H1 (cell line): ENCODE measurements around the gene TGM2. TPM values are rescaled to one million over a fixed set of nuclear protein-coding genes. Genes with fewer than 3 reads are reported as not detected.

Experiments
- CTCF ChIA-PET: fragments of 300-600 bp; sonication (Branson Sonifier 250); formaldehyde crosslinking; loops from one replicate; lab custom pipeline; 2021; ENCODE audit not compliant: partially characterized antibody; lab: Charles Lee
- POLR2A ChIA-PET: fragments of 300-600 bp; sonication (Branson Sonifier 250); formaldehyde crosslinking; loops from one replicate; lab custom pipeline; 2021; ENCODE audit warnings: inconsistent platforms; ENCODE audit not compliant: partially characterized antibody; lab: Charles Lee
- DNase-seq, 2 experiments: peaks; one replicate each; pipeline versions ENCODE4 v3.0.0 to v3.0.0-alpha.2; 2010 to 2022; ENCODE audit warnings: low spot score in 2 of 2, low read depth in 1 of 2, mixed read lengths in 1 of 2
- FAIRE-seq: peaks from 2 replicates; lab custom pipeline; 2011; peaks lifted over from hg19 to GRCh38; lab: Jason Lieb, UNC
- H2AFZ ChIP-seq: 2 replicates; pipeline ENCODE4 v1.8.1; 2012; ENCODE audit warnings: low read length, inconsistent platforms
- H2AK5ac ChIP-seq: 2 replicates; pipeline ENCODE4 v1.6.1; 2013; ENCODE audit warnings: low read depth, low read length
- H2BK120ac ChIP-seq: replicated peaks from 2 replicates; pipeline ENCODE3; 2013; ENCODE audit warnings: low read depth, low read length, inconsistent platforms
- H2BK12ac ChIP-seq: 2 replicates; pipeline ENCODE4 v1.6.1; 2013; ENCODE audit warnings: low read depth, low read length
- H2BK15ac ChIP-seq: 2 replicates; pipeline ENCODE4 v1.6.1; 2013; ENCODE audit warnings: low read length
- H2BK20ac ChIP-seq: 2 replicates; pipeline ENCODE4 v1.6.1; 2013; ENCODE audit warnings: low read length
- H2BK5ac ChIP-seq: 2 replicates; pipeline ENCODE4 v1.6.1; 2013; ENCODE audit warnings: low read depth, low read length
- H3K14ac ChIP-seq: 2 replicates; pipeline ENCODE4 v1.6.1; 2013; ENCODE audit warnings: inconsistent platforms; ENCODE audit not compliant: insufficient read length
- H3K18ac ChIP-seq: 2 replicates; pipeline ENCODE4 v1.6.1; 2013; ENCODE audit warnings: low read length; ENCODE audit errors: extremely low read depth
- H3K23ac ChIP-seq: 2 replicates; pipeline ENCODE4 v1.6.1; 2013; ENCODE audit warnings: inconsistent platforms; ENCODE audit not compliant: insufficient read length
- H3K23me2 ChIP-seq: 2 replicates; pipeline ENCODE4 v1.6.1; 2013; ENCODE audit warnings: low read depth, low read length
- H3K27ac ChIP-seq: 2 replicates; pipeline ENCODE4 v1.6.1; 2011; ENCODE audit warnings: low read depth, low read length, inconsistent platforms
- H3K27me3 ChIP-seq, 4 experiments: replicated peaks in 1 of 4; 1 replicate in 1 of 4; 2 replicates in 3 of 4; pipeline versions ENCODE4 v1.6.1 to v1.8.1; 2011 to 2013; ENCODE audit warnings: low read length in 3 of 4, mild to moderate bottlenecking in 3 of 4, inconsistent platforms in 2 of 4, mixed read lengths in 2 of 4, moderate library complexity in 1 of 4; ENCODE audit not compliant: control insufficient read depth in 3 of 4, insufficient read depth in 3 of 4; ENCODE audit errors: extremely low read depth in 1 of 4
- H3K36me3 ChIP-seq, 4 experiments: 2 replicates each; pipeline versions ENCODE4 v1.6.1 to v1.8.1; 2011 to 2013; ENCODE audit warnings: mild to moderate bottlenecking in 4 of 4, low read length in 3 of 4, moderate library complexity in 2 of 4, control low read depth in 1 of 4, inconsistent platforms in 1 of 4; ENCODE audit not compliant: insufficient read depth in 4 of 4, control insufficient read depth in 2 of 4
- H3K4ac ChIP-seq: replicated peaks from 2 replicates; pipeline ENCODE3; 2013; ENCODE audit warnings: low read length, low read depth, mixed read lengths, inconsistent platforms; ENCODE audit not compliant: insufficient read length
- H3K4me1 ChIP-seq, 4 experiments: replicated peaks in 1 of 4; 1 replicate in 1 of 4; 2 replicates in 3 of 4; pipeline versions ENCODE4 v1.6.1 to v1.8.1; 2011 to 2013; ENCODE audit warnings: low read length in 3 of 4, inconsistent platforms in 2 of 4, mixed read lengths in 1 of 4; ENCODE audit not compliant: insufficient read depth in 4 of 4, control insufficient read depth in 3 of 4
- H3K4me2 ChIP-seq, 2 experiments: 2 replicates each; pipeline versions ENCODE4 v1.6.1 to v1.8.1; 2011 to 2013; ENCODE audit warnings: low read depth in 2 of 2, low read length in 2 of 2, control low read depth in 1 of 2, inconsistent platforms in 1 of 2, mild to moderate bottlenecking in 1 of 2; ENCODE audit not compliant: insufficient read depth in 1 of 2
- H3K4me3 ChIP-seq, 4 experiments: fragments of 200-600, 300-600 bp in 1 of 4; sonication (generic), shearing (Covaris generic), sonication (Bioruptor Twin) in 1 of 4; 2 replicates each; pipeline versions ENCODE4 v1.5.1 to v1.8.1; 2011 to 2016; ENCODE audit warnings: low read length in 4 of 4, low read depth in 3 of 4, control low read depth in 2 of 4, inconsistent platforms in 2 of 4, mild to moderate bottlenecking in 2 of 4, mixed read lengths in 1 of 4, moderate library complexity in 1 of 4; ENCODE audit not compliant: insufficient read depth in 2 of 4; ENCODE audit errors: extremely low read depth in 1 of 4
- H3K56ac ChIP-seq: replicated peaks from 2 replicates; pipeline ENCODE3; 2013; ENCODE audit warnings: low read depth, mild to moderate bottlenecking, mixed read lengths, low read length, inconsistent platforms; ENCODE audit not compliant: insufficient read length
- H3K79me1 ChIP-seq: 2 replicates; pipeline ENCODE4 v1.6.1; 2013; ENCODE audit warnings: low read depth, low read length, control low read depth
- H3K79me2 ChIP-seq, 2 experiments: 2 replicates each; pipeline versions ENCODE4 v1.6.1 to v1.8.1; 2012 to 2013; ENCODE audit warnings: low read length in 2 of 2, mild to moderate bottlenecking in 2 of 2, inconsistent platforms in 1 of 2; ENCODE audit not compliant: insufficient read depth in 2 of 2, control insufficient read depth in 1 of 2
- H3K9ac ChIP-seq, 4 experiments: replicated peaks in 1 of 4; 1 replicate in 1 of 4; 2 replicates in 3 of 4; pipeline versions ENCODE4 v1.6.1 to v1.8.1; 2011 to 2013; ENCODE audit warnings: low read depth in 3 of 4, low read length in 3 of 4, control low read depth in 2 of 4, mild to moderate bottlenecking in 2 of 4, moderate library complexity in 2 of 4, inconsistent platforms in 1 of 4; ENCODE audit errors: extremely low read depth in 1 of 4
- H3K9me3 ChIP-seq, 2 experiments: 2 replicates each; pipeline versions ENCODE4 v1.6.1 to v1.8.1; 2012 to 2013; ENCODE audit warnings: mild to moderate bottlenecking in 2 of 2, moderate library complexity in 2 of 2, control low read depth in 1 of 2, inconsistent platforms in 1 of 2, low read depth in 1 of 2, low read length in 1 of 2, mixed read lengths in 1 of 2; ENCODE audit not compliant: insufficient read depth in 2 of 2
- H4K20me1 ChIP-seq, 2 experiments: replicated peaks in 1 of 2; 2 replicates each; pipeline versions ENCODE3 to v1.8.1; 2011 to 2013; ENCODE audit warnings: inconsistent platforms in 2 of 2, low read length in 2 of 2, mild to moderate bottlenecking in 1 of 2; ENCODE audit not compliant: insufficient read depth in 2 of 2, control insufficient read depth in 1 of 2
- H4K5ac ChIP-seq: 2 replicates; pipeline ENCODE4 v1.6.1; 2013; ENCODE audit warnings: low read length, low read depth, mixed read lengths, inconsistent platforms; ENCODE audit not compliant: insufficient read length
- H4K8ac ChIP-seq: 2 replicates; pipeline ENCODE4 v1.8.0; 2013; ENCODE audit warnings: mild to moderate bottlenecking, moderate library complexity, low read length, inconsistent platforms; ENCODE audit not compliant: insufficient read depth; ENCODE audit errors: extremely low read depth
- H4K91ac ChIP-seq: replicated peaks from 2 replicates; pipeline ENCODE3; 2013; ENCODE audit warnings: low read length, mixed read lengths, inconsistent platforms; ENCODE audit not compliant: insufficient read length
- BACH1 ChIP-seq: IDR thresholded peaks from 2 replicates; pipeline ENCODE4 v1.6.1; 2012; ENCODE audit warnings: low read length, improper control_type of control experiment
- E2F6 ChIP-seq: IDR thresholded peaks from 2 replicates; pipeline ENCODE4 v1.6.1; 2012; ENCODE audit warnings: inconsistent platforms
- FOSL1 ChIP-seq: IDR thresholded peaks from 2 replicates; pipeline ENCODE4 v1.6.1; 2011; ENCODE audit warnings: mild to moderate bottlenecking, low read depth, low read length, moderate library complexity; ENCODE audit not compliant: insufficient read depth
- MAFK ChIP-seq: IDR thresholded peaks from 2 replicates; pipeline ENCODE4 v1.6.1; 2012; ENCODE audit warnings: low read depth, mild to moderate bottlenecking, improper control_type of control experiment, low read length
- RBBP5 ChIP-seq: IDR thresholded peaks from 2 replicates; pipeline ENCODE4 v1.7.1; 2012; ENCODE audit warnings: low read depth, mild to moderate bottlenecking, inconsistent platforms, low read length, moderate library complexity, borderline replicate concordance
- RFX5 ChIP-seq: IDR thresholded peaks from 2 replicates; pipeline ENCODE4 v1.6.1; 2011; ENCODE audit warnings: low read depth, low read length, improper control_type of control experiment, borderline replicate concordance
- RNF2 ChIP-seq: fragments of 200-900, 300-1000 bp; sonication (generic); IDR thresholded peaks from 2 replicates; pipeline ENCODE4 v1.7.1; 2016; ENCODE audit warnings: borderline replicate concordance, low read depth, mild to moderate bottlenecking, antibody characterized with exemption, low read length; ENCODE audit not compliant: poor library complexity, severe bottlenecking; ENCODE audit errors: missing control alignments
- RXRA ChIP-seq: IDR thresholded peaks from 2 replicates; pipeline ENCODE4 v1.6.1; 2011; ENCODE audit warnings: low read depth, mild to moderate bottlenecking, low read length, moderate library complexity; ENCODE audit not compliant: insufficient read depth
- SIRT6 ChIP-seq: IDR thresholded peaks from one replicate; pipeline ENCODE4 v1.7.1; 2012; ENCODE audit warnings: low read length, inconsistent platforms
- SIX5 ChIP-seq: IDR thresholded peaks from 2 replicates; pipeline ENCODE4 v1.6.1; 2011; ENCODE audit warnings: mild to moderate bottlenecking, low read depth, low read length
- SP4 ChIP-seq: IDR thresholded peaks from 2 replicates; pipeline ENCODE4 v1.6.1; 2012; ENCODE audit warnings: low read length, inconsistent platforms
- SRF ChIP-seq: IDR thresholded peaks from 2 replicates; pipeline ENCODE4 v1.6.1; 2011; ENCODE audit warnings: mild to moderate bottlenecking, low read depth, low read length, moderate library complexity
- WGBS, 2 experiments: shearing (Covaris generic) in 1 of 2; methylation state at CpG; one replicate each; pipeline versions ENCODE4 v1.1.6 to v1.1.7; 2013 to 2015; ENCODE audit warnings: low lambda C conversion rate in 2 of 2, mixed read lengths in 2 of 2, inconsistent platforms in 1 of 2, low coverage in 1 of 2, missing lambda C conversion rate in 1 of 2; ENCODE audit not compliant: insufficient replicate concordance in 2 of 2, insufficient coverage in 1 of 2, insufficient read length in 1 of 2; ENCODE audit errors: extremely low coverage in 1 of 2, missing lambda C conversion rate in 1 of 2; 5-methylcytosine and 5-hydroxymethylcytosine counted together
- polyA plus RNA-seq, 7 experiments: library from polyadenylated mRNA; depleted of rRNA in 3 of 7; stranded (reverse) in 5 of 7; unstranded in 2 of 7; fragments of >200 nt in 5 of 7; fragments of 200-250 nt in 2 of 7; gene quantifications; 1 replicate in 5 of 7; 2 replicates in 1 of 7; 4 replicates in 1 of 7; pipeline versions ENCODE4 v1.2.1 to v1.2.3, GENCODE V29; 2011 to 2013; ENCODE audit warnings: missing spikeins in 2 of 7, mixed read lengths in 2 of 7
- total RNA-seq: library from RNA; stranded (reverse); fragmentation: NEBNext Ultra II Directional; extraction: Animal tissue kit (Norgen Biotek cat#: 25700); gene quantifications from 2 replicates; pipeline ENCODE4 v1.2.1, GENCODE V29; 2021
- TF ChIP-seq, protein P1 (sequence below): IDR thresholded peaks from 2 replicates; pipeline ENCODE4 v1.6.1; 2011; ENCODE audit warnings: low read length, improper control_type of control experiment

TGM2 gene
- total and polyA plus RNA-seq, 2 of the 8 experiments (the other 6 are each of a cell fraction or from before 2014, with no cell fraction given) = 0.86 to 1.0 TPM

- H3K4ac ChIP-seq = no peak overlapping the region
- H3K14ac ChIP-seq = no peak overlapping the region
- H2AK5ac ChIP-seq = no peak overlapping the region
- H3K9ac ChIP-seq = no peak overlapping the region
- H2BK5ac ChIP-seq = no peak overlapping the region
- H3K4me3 ChIP-seq = no peak overlapping the region
- H3K27me3 ChIP-seq = no peaks in the 10 kb centered on the region
- H2AFZ ChIP-seq = no peak overlapping the region
- H3K23ac ChIP-seq = no peak overlapping the region
- no peak overlapping the region for H4K5ac ChIP-seq
- ChIA-PET CTCF (interaction anchor here (1.0 to 17.3 kb wide), 4 partner anchors 9 to 99 kb away, joined by 3 to 198 read pairs (median 26); no protein-coding TSS in a partner anchor), POLR2A (interaction anchor here (1.1 kb wide), 1 partner anchor 27 kb away, joined by 3 read pairs; no protein-coding TSS in a partner anchor)
- H4K20me1 ChIP-seq = no peaks in the 10 kb centered on the region
- no peak overlapping the region for H2BK20ac ChIP-seq
- H3K79me1 ChIP-seq = no peaks in the 10 kb centered on the region; the same call in 1 of the 2 replicates
- H3K79me2 ChIP-seq = no peaks in the 10 kb centered on the region
- H3K56ac ChIP-seq = no peak overlapping the region
- no peaks in the 10 kb centered on the region for H3K36me3 ChIP-seq
- H3K9me3 ChIP-seq = no peaks in the 10 kb centered on the region
- no peak overlapping the region for H3K4me2 ChIP-seq
- DNase-seq = no peak
- H4K8ac ChIP-seq = no peak overlapping the region
- WGBS, 2 experiments = 76% methylated on average over 6 of the region's 6 CpGs; no CpG with 5 or more reads in 1 of the 2 experiments
- H3K4me1 ChIP-seq = no peaks in the 10 kb centered on the region
- H2BK120ac ChIP-seq = no peak overlapping the region
- no peaks in the 10 kb centered on the region for H3K23me2 ChIP-seq
- H3K18ac ChIP-seq = no peak overlapping the region
- no peak overlapping the region for H3K27ac ChIP-seq
- no peak for FAIRE-seq
- no peak overlapping the region for H2BK15ac ChIP-seq
- no peak overlapping the region for H2BK12ac ChIP-seq
- H4K91ac ChIP-seq = no peak overlapping the region
- TF ChIP-seq RXRA (no peak), RFX5 (no peak), SRF (no peak), RBBP5 (no peak), RNF2 (no peak), SP4 (no peak), MAFK (no peak), BACH1 (no peak), SIRT6 (no peak), FOSL1 (no peak), SIX5 (no peak), E2F6 (no peak)
- TF ChIP-seq, protein P1, sequence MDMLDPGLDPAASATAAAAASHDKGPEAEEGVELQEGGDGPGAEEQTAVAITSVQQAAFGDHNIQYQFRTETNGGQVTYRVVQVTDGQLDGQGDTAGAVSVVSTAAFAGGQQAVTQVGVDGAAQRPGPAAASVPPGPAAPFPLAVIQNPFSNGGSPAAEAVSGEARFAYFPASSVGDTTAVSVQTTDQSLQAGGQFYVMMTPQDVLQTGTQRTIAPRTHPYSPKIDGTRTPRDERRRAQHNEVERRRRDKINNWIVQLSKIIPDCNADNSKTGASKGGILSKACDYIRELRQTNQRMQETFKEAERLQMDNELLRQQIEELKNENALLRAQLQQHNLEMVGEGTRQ = no peak
Measured at GRCh38 chr20:38210741-38211140, 45.7 kb upstream of the TGM2 start.
